Measurements from ENCODE around the gene RAB40B.
A peak's percentile ranks its signal among the peaks of the same experiment; 100 is the strongest.

RAB40B gene

DNA sequence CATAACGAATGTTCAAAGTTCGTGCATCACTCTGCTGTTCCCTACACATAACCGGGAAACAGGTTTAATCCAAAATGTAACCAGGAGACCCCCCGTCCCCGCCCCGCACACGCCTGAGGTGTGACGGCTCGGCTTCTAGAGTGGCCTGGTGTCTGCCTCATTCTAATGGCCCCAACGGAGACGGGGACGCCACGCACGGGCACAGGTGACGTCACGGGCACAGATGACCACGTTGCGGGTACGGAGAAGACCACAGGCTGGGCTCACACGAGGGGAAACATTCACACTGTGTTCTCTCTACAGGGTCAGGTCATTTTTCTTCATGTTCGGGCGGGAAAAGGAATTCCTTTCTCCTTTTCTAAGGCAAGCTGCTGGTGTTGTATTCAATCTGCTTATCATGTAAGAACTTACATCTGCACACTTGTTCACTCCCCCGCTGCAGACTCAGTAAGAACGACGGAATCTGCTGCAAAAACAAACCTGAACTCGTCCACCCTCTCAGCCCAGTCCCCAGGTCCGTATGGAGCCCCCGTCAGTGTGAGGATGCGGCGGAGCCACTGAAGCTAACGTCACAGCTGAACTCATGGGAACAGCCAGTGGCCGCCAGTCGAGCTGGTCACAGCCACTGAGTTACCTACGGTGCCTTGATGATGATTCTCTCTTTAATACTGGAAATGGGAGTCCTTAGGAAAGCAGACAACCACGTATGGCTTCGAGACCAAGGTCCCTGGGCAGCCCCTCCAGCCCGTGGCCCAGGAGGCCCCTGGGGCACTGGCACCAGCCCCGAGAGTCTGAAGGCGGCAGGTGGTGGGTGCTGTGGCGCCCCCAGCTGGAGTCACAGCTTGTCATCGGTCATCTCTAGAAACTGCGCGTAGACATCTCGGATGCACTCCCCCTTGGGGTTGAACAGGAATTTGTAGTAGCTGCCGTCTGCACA is 83.1 kb downstream of the RAB40B start:
- H3K9me3 ChIP-seq (ENCODE audit: severe bottlenecking): no peaks in the 10 kb centered on the region
- peaks cover 64% of the 10 kb centered on the region for H3K36me3 ChIP-seq (ENCODE audit: low read depth)
- no peak overlapping the region for H3K27ac ChIP-seq (ENCODE audit: poor library complexity, severe bottlenecking)
- H3K4me1 ChIP-seq (ENCODE audit: insufficient read depth, poor library complexity, severe bottlenecking): no peaks in the 10 kb centered on the region
- no peaks in the 10 kb centered on the region for H3K27me3 ChIP-seq (ENCODE audit: insufficient read depth, poor library complexity, severe bottlenecking)
- H3K4me3 ChIP-seq (ENCODE audit: severe bottlenecking): no peak overlapping the region
- TF ChIP-seq, protein P1, sequence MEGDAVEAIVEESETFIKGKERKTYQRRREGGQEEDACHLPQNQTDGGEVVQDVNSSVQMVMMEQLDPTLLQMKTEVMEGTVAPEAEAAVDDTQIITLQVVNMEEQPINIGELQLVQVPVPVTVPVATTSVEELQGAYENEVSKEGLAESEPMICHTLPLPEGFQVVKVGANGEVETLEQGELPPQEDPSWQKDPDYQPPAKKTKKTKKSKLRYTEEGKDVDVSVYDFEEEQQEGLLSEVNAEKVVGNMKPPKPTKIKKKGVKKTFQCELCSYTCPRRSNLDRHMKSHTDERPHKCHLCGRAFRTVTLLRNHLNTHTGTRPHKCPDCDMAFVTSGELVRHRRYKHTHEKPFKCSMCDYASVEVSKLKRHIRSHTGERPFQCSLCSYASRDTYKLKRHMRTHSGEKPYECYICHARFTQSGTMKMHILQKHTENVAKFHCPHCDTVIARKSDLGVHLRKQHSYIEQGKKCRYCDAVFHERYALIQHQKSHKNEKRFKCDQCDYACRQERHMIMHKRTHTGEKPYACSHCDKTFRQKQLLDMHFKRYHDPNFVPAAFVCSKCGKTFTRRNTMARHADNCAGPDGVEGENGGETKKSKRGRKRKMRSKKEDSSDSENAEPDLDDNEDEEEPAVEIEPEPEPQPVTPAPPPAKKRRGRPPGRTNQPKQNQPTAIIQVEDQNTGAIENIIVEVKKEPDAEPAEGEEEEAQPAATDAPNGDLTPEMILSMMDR (IDR thresholded peaks at IDR 0.05; ENCODE audit: poor library complexity, severe bottlenecking): peak; percentile 5
- ATAC-seq (ENCODE audit: low read depth) (no peak), DNase-seq (ENCODE audit: low spot score) (no peak)

DNA sequence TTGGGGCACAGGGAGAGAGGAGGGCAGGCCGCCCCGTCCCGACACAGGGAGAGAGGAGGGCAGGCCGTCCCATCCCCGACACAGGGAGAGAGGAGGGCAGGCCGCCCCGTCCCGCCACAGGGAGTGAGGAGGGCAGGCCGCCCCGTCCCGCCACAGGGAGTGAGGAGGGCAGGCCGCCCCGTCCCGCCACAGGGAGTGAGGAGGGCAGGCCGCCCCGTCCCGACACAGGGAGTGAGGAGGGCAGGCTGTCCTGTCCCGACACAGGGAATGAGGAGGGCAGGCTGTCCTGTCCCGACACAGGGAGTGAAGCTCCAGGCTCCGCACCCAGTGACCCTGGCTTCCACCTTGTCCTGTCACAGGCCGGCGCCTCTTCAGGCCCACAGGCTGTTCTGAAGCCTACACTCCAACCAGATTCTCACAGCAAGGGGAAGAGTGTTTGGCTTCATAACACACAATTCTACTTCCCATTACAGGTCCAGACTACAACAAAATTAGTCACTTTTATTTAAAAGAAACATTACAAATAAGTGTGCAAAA is 84.3 kb downstream of the RAB40B start:
- Histone ChIP-seq H3K4me3 (ENCODE audit: severe bottlenecking) (no peak overlapping the region), H3K27me3 (ENCODE audit: insufficient read depth, poor library complexity, severe bottlenecking) (no peaks in the 10 kb centered on the region), H3K4me1 (ENCODE audit: insufficient read depth, poor library complexity, severe bottlenecking) (no peaks in the 10 kb centered on the region), H3K27ac (ENCODE audit: poor library complexity, severe bottlenecking) (no peak overlapping the region), H3K9me3 (ENCODE audit: severe bottlenecking) (no peaks in the 10 kb centered on the region), H3K36me3 (ENCODE audit: low read depth) (peaks cover 62% of the 10 kb centered on the region)
- TF ChIP-seq, protein P1 (IDR thresholded peaks at IDR 0.05; ENCODE audit: poor library complexity, severe bottlenecking): no peak
- no peak for ATAC-seq (ENCODE audit: low read depth)
- no peak for DNase-seq (ENCODE audit: low spot score)

DNA sequence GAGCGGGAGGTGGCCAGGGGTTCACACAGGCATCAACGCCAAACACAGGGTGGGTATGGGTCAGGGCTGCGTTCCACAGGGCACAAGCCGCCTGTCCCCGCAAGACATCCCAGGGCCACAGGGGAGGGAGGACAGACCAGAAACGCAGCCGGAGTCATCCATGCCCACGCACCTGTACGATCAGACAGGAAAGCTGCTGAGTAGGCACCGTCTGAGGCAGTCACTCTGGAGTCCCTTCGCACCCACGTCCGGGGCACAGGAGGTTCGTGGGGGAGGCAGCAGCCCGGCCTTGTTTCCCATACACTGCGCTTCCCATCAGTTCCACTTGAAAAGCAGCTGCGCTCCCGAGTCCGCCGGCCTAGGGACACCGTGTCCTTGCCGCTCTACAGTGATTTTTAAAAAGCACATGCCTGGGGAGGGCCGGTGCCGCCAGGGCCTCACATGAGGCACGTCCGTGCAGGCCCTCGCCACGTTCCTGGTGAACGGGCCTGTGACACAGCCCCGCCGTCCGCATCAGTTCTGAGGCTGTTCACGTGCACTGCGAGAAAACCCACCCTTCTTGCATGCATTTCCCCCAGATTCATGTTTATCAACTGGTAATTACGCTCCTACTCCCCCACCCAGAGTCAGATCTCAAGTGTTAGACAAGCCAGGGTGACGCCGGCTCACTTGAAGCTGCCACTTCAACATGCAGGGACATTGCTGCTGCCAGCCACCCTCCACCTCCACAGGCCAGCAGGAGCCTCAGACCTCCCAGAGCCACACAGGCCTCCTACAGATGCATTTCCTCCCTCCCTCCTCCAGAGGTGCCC is 85.0 kb downstream of the RAB40B start:
- no peak overlapping the region for H3K4me3 ChIP-seq (ENCODE audit: severe bottlenecking)
- H3K4me1 ChIP-seq (ENCODE audit: insufficient read depth, poor library complexity, severe bottlenecking): no peaks in the 10 kb centered on the region
- DNase-seq (ENCODE audit: low spot score) (no peak), ATAC-seq (ENCODE audit: low read depth) (peak; percentile 48)
- H3K27me3 ChIP-seq (ENCODE audit: insufficient read depth, poor library complexity, severe bottlenecking): no peaks in the 10 kb centered on the region
- no peak overlapping the region for H3K27ac ChIP-seq (ENCODE audit: poor library complexity, severe bottlenecking)
- TF ChIP-seq, protein P1 (IDR thresholded peaks at IDR 0.05; ENCODE audit: poor library complexity, severe bottlenecking): no peak
- H3K9me3 ChIP-seq (ENCODE audit: severe bottlenecking): no peaks in the 10 kb centered on the region
- peaks cover 61% of the 10 kb centered on the region for H3K36me3 ChIP-seq (ENCODE audit: low read depth)

DNA sequence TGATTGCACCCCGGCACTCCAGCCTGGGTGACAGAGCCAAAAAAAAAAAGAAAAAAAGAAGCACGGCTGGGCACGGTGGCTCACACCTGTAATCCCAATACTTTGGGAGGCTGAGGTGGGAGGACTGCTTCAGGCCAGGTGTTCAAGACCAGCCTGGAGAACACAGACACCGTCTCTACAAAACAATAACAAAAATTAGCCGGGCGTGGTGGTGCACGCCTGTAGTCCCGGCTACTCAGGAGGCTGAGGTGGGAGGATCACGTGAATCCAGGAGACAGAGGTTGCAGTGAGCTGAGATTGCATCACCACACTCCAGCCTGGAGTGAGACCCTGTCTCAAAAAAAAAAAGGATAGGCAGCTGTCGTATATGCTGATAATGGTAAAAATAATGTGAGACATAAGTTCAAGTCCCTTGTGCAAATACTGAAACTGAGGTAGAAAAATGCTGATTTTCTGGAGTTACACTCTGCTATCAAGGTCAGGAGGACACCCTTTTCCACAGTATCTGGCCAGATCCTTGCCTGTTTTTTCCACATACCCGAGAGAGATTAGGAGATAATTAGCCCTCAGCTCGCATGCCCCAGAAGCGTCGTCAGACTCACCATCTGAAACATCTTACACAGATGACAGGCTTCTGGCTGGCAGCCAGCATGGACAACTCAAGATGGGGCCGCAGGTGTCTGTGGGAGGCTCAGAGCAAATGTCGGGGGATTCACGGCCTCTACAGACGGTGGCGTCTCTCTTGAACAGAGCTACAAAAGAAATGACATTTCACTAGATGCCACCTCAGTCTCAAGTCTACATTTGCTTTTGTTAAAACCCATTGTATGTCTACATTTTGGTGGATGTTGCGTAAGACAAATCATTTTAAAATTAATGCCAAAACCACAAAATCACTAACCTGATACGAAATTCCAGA is 87.1 kb downstream of the RAB40B start:
- Histone ChIP-seq H3K4me1 (ENCODE audit: insufficient read depth, poor library complexity, severe bottlenecking) (no peaks in the 10 kb centered on the region), H3K27me3 (ENCODE audit: insufficient read depth, poor library complexity, severe bottlenecking) (no peaks in the 10 kb centered on the region), H3K36me3 (ENCODE audit: low read depth) (peaks cover 55% of the 10 kb centered on the region), H3K9me3 (ENCODE audit: severe bottlenecking) (no peaks in the 10 kb centered on the region), H3K27ac (ENCODE audit: poor library complexity, severe bottlenecking) (no peak overlapping the region), H3K4me3 (ENCODE audit: severe bottlenecking) (no peak overlapping the region)
- no peak for ATAC-seq (ENCODE audit: low read depth)
- DNase-seq (ENCODE audit: low spot score): no peak
- TF ChIP-seq, protein P1 (IDR thresholded peaks at IDR 0.05; ENCODE audit: poor library complexity, severe bottlenecking): no peak

All from RWPE2 (cell line).